ENCODE results near the gene CPVL.

GRCh38 chr7:28988810-28989209 lies 157.5 kb downstream of the CPVL start:
- TF ChIP-seq CTCF (IDR thresholded peaks at IDR 0.05) (no peak), EZH2 (IDR thresholded peaks at IDR 0.05; ENCODE audit: borderline replicate concordance, insufficient read depth, low read depth, low read length, poor library complexity, severe bottlenecking) (no peak)

Data from B cell (primary cell).